GM19395 (cell line): ENCODE results near the gene ACIN1.
A peak's percentile ranks its signal among the peaks of the same experiment; 100 is the strongest.
"Not testable (repeated sequence)": the region's sequence is repeated elsewhere in the genome, so short reads cannot be mapped to it uniquely, and the experiment has no call there.

Experiments
- ATAC-seq: cut with Tn5 transposase; IDR thresholded peaks from one replicate; pipeline ENCODE4 v1.9.1; 2021; ENCODE audit warnings: mild to moderate bottlenecking, moderate library complexity; ENCODE audit not compliant: unreplicated experiment

The ACIN1 gene

DNA sequence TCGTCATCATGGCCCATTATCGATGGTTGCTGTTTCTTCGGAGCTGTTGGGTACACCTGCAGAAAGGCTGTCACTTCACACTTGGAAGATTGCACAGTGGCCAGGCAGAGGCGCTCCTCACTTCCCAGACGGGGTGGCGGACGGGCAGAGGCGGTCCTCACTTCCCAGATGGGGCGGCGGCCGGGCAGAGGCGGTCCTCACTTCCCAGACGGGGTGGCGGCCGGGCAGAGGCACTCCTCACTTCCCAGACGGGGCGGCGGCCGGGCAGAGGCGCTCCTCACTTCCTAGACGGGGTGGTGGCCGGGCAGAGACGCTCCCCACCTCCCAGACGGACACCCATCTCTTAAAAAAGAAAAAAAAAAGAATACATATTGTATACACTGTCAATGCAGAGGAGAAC lies 13.2 kb upstream of the ACIN1 start:
- not testable (repeated sequence) for ATAC-seq

DNA sequence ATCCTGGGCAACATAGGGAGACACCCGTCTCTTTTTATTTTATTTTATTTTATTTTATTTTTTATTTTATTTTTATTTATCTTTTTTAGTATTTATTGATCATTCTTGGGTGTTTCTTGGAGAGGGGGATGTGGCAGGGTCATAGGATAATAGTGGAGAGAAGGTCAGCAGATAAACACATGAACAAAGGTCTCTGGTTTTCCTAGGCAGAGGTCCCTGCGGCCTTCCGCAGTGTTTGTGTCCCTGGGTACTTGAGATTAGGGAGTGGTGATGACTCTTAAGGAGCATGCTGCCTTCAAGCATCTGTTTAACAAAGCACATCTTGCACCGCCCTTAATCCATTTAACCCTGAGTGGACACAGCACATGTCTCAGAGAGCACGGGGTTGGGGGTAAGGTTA lies 12.7 kb upstream of the ACIN1 start:
- ATAC-seq: not testable (repeated sequence)

DNA sequence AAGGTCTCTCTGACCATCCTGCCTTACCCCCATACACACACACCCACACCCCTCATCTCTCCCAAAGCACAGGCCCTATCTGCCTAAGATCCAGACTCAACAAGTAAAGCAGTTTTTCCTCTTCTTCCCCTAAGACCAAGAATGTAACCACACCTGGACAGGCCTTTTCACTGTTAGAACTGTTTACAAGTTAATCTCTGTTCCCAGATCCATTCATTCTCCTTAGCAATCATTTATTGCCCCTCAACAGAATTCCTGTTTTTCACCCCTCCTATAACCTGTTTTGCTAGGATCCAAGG lies 11.8 kb upstream of the ACIN1 start:
- ATAC-seq: no peak

DNA sequence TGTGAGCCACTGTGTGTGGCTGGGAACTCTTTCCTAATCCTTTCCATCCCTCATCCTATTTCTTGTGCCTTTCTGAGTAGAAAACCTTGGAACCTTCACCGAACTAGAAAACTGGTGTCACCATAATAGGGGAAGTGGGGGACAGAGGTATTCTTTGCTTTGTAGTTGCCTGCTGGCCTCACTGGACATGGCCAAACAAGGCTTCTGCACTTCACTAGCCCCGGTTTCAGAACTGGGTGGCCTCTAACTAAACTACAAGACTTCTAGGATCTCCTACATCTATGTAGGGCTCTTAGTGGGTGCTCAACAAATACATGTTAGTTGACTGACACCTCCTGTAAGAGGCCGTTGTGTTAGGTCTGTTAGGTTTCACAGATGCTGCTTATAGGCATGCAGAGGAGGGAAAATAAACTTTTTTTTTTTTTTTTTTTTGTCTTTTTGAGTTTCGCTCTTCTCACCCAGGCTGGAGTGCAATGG lies 10.4 kb upstream of the ACIN1 start:
- ATAC-seq: no peak

DNA sequence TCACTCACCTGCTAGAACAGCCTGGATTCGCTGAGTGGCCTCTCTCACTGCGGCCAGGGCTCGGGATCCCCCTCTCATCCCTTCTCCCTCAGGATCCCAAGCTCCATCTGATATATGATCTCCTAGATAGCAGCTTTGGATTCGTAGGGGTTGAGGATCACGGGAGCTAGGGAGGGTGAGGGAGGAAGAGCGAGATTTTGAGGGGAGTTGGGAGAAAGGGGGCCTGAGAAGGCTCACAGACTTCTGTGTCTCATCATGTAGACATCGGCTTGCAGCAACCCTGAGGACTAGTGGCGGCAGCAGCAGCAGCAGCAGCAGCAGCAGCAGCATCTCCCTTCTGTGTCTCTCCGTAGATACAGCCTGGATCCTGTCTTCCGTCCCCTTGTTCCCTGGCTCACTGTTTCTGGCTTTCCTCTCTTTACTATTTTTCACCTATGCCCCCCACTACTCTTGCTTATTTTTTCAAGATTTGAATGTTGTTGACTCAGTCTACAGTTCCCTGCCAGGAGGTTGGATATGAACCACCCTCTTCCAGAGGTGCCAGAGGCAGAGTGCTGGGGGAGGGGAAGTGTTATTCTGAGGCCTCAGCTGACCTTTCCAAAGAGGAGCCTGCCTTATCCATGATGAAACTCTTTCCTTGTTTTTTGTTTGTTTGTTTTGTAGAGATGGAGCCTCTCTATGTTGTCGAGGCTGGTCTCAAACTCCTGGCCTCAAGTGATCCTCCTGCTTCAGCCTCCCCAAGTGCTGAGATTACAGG lies 9.8 kb upstream of the ACIN1 start, which contains the start of gene CIROP:
Gene CIROP (minus strand): TSS at position 399 of the 757 bp plus-strand sequence. CDS start 69 bp downstream, at position 330.
- ATAC-seq: no peak

DNA sequence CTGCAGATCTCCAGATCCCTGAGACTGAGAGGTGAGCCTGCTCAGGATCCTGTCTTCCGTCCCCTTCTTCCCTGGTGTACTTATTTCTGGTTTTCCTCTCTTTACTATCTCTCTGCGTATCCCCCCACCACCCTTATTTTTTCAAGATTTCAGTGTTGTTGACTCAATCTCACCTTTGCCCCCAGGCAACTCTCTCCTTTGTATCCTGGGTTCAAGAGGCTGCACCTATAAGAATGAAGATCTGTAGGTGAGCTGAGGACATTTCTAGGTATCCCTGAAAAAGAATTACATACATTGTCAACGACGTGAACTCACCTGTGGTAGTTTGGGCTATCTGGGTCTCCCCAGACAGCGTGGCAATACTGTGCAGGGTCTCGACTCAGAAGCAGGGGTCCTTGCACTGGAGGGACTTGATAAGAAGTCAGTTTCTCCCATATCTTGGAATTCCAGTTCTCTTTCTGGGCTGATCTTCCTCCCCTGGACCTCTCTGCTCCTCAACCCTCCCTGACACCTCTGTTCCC lies 9.2 kb upstream of the ACIN1 start:
- ATAC-seq: no peak

DNA sequence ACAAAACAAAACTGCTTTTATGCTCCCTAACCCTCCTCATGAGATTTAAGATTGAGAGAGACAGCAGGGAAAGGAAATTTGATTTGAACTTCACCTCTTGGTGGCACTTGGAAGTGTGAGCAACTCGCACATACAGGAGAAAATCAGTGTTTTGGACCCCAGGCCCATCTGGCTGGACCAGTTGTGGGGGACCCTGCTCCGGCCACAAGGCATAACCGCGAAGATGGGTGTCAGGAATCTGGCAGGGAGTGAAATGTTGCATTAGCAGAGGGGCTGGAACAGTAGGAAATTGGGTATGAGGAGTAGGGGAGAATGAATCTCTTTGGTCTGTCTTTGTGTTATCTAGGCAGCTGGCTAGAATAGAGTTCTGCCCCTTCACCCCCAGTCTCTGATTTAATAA lies 8.6 kb upstream of the ACIN1 start:
- no peak for ATAC-seq

DNA sequence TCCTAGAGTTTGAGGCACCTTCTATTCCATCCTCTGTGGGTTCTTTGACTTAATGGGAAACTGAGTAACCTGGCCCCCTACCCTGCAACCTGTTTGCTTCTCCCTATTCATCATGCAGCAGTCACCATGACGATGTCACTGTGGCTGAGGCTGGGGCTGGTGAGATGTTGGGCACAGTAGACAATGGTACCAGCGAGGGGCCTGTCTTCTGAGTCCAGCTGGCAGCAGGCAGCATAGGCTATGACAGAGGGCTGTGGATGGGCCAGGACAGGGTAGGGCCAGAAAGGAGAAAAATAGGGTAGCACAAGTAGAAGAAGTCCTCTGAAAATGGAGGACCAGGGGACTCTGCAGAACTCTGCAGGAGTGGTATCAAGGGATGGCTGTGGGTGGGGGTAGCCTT lies 7.9 kb upstream of the ACIN1 start:
- ATAC-seq: no peak

DNA sequence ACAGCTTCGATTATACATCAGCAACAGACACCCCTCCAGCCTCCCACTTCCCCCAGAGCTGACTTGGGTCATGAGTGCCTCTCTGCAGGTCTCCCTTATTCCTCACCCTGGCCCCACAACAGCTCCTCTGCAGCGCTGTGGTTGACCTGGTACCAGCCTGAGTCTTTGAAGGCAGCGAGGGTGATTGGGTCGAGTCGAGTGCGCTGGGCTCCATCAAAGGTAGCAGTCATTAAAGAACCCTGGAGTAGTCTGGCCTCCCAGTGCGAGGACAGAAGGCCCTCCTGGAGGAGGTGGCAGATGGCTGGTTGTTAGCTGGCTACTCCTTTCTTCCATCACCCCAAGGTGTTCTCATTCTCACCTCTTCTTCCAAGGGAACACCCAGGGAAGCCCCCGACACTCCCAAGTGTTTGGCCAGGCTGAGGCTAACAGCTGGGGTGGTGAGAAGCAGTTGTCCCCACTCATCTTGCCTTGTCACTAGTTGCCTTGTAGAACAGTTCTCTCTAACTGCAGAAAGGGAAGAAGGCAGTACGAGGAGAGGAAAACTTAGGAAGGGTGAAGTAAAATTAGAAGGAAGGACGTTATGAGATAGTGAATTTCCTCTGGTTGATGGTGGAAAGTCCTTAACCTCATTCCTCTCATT lies 7.2 kb upstream of the ACIN1 start:
- no peak for ATAC-seq

DNA sequence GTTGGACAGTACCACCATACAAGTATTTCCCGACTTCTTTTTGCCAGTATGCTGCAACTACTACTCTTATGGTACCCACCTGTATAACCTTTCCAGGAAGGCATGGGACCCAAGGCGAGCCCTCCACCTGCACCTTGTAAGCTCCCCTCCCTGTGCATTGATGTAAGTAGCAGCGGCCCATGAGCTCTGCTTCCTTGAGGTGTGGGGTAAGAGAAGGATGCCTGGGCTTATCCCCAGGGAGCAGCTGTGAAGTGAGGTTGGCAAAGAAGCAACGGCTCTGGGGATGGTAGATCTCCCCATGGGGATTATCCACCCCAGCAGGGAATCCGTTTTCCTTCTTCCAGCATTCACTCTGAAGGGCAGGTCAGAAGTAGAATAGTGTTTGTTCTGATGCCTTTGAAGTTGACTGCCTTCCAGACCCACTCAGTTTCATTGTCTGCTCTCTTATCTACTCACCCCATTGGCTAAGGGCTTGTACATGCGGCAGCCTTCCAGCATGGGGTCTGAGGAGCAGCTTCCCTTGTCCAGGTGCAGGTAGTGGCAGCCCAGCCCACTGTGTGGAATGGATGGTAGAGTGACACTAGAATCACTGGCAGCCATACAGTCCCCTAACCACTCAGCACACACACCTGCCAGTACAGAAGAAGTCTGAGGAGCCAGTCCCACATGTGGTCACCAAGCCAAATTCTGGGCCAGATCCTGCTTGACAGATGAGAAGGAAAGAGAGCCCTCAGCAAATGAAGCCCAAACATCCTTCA lies 6.5 kb upstream of the ACIN1 start:
- no peak for ATAC-seq

DNA sequence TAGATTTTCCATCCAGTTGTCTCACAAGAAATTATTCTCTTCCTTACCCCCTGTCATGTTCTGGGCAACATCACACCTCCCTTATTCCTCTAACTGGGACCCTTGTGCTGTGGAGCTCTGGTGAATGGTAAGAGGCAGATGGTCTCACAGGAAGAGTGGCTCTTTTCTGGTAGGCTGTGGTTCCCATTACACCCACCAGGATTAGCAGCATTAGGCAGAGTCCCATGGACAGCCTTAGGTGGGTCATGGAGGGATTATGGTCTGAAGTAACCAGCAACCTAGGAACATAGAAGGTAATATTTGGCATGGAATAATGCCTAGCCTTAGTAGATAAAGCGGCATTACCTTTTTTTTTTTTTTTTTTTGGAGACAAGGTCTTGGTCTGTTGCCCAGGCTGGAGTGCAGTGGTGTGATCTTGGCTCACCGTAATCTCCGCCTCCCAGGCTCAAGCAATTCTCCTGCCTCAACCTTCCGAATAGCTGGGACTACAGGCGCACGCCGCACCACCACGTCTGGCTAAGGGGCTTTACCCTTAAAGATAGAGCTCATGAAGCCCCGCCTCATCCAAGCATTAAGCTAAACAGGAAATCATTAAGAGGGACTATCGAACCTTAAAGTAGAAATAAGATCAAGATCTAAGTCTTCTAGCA lies 4.4 kb upstream of the ACIN1 start:
- no peak for ATAC-seq

DNA sequence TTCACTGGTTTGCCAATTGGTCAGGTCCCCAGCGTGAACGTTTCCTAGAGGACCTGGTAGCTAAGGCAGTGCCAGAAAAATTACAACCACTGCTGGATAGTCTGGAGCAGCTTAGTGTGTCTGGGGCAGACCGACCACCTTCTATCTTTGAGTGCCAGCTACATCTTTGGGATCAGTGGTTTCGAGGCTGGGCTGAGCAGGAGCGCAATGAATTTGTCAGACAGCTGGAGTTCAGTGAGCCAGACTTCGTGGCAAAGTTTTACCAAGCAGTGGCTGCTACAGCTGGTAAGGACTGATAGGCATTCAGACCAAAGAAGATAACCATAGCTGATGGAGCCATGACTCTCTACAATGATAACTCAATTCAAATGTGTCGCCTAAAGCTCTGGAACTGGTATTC lies 2.9 kb upstream of the ACIN1 start:
- ATAC-seq: no peak

DNA sequence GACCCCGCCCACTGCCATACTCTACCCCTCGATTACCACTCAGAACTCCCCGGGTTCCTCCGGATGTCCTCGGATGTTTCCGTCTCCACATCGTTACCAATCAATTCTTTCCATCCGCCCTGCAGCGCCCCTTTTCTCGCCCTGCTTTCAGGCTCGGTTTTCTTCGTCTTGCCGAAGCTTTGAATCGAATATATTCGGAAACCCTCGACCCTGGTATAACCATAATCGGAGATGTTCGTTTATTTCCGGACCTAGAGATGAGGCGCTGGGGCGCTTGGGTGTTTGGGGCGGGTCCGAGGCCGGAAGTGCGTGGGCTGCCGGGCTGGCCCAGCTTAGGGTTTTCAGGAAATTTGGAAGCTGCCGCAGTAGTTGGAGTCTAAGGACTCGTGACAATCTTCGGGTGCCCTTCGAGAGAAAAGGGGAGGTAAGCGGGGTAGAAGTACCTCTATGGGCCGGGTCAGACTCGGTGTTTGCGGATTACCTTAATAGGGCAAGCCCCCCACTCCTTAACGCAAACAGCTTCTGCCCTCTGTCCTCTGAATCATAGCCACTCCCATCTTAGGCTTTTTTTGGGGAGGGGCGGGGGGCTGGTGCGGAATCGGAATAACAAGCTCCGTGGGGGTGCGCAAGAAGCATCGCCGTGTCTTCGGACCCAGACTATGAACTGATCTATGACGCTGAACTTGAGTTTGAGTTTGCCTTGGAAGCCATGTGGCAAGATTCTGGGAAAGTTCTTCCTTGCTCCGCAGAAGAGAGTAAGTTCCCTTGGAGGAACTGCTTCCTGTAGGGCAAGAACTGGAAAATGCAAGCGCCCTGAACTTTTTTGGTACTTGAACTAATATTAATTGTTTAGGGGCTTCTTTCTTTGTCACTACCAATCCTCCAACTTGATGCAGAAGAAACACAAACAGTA lies 516 bp upstream of the ACIN1 start, which contains the start of gene C14orf119:
Gene C14orf119 (plus strand): TSS at position 310 of the 913 bp plus-strand sequence. CDS start 2,154 bp downstream, outside the sequence.
- ATAC-seq: peak; percentile 95

DNA sequence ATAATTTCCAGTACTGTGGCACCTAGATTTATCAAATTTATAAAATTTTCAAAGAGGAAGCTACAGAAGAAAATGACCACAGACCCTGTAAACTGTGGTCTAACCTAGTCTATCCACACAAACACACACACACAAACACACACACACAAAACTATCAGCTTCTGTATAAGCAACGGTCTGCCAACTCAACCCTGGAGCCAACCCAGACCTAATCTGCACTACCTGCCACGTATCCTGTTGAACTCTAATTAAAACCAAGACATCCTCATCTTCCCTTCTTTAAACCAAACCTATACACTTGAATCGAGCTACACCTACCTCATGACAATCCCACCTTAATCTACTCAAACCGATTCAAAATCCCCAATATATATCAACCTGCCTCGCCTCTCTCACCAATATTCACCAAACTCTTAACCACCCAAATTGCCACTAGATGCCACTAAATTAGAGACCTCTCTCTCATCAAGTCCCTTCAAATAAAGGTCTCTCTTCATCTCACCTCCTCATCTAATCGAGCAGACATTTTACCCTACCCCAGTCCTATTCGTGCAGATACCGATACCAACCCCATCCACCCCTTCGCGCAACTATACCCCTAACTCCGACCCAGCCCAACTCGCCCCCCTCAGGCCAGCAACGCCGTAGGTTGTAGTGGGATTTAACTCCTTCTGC lies 808 bp downstream of the ACIN1 start:
- no peak for ATAC-seq

DNA sequence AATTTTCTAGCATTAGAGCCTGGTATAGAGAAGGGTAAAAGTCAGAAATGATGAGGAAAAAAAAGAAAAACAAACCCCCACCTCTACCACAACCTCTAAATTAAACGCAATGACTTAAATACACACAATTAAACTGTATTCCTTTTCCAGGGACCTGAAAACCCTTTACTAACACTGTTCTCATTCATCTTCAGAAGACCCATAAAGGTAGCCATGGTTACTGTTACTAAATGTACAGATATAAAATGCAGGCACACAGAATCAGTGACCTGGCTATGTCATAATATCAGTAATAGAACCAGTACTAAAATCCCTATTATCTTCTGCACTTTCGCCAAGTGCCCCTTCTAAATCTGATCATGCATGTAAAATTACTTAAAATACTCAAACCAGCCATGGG lies 1.4 kb downstream of the ACIN1 start:
- ATAC-seq: no peak

DNA sequence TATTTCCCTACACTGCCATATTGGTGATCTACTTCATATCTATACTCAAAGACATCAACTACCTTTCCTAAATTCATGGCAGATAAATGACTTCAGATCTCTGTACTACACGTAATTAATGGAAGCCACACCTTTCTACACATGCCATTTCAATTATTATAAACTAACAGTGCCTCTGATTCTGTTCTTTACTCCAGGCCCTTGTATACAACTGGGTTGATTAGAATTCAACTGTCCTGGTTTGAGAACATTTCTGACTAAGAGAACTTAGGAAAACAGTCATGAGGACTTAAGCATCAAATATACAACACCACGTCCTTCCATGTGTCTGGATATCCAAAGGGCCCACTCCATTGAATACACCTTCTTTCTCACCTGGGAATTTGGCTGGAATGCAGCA lies 1.8 kb downstream of the ACIN1 start:
- no peak for ATAC-seq

DNA sequence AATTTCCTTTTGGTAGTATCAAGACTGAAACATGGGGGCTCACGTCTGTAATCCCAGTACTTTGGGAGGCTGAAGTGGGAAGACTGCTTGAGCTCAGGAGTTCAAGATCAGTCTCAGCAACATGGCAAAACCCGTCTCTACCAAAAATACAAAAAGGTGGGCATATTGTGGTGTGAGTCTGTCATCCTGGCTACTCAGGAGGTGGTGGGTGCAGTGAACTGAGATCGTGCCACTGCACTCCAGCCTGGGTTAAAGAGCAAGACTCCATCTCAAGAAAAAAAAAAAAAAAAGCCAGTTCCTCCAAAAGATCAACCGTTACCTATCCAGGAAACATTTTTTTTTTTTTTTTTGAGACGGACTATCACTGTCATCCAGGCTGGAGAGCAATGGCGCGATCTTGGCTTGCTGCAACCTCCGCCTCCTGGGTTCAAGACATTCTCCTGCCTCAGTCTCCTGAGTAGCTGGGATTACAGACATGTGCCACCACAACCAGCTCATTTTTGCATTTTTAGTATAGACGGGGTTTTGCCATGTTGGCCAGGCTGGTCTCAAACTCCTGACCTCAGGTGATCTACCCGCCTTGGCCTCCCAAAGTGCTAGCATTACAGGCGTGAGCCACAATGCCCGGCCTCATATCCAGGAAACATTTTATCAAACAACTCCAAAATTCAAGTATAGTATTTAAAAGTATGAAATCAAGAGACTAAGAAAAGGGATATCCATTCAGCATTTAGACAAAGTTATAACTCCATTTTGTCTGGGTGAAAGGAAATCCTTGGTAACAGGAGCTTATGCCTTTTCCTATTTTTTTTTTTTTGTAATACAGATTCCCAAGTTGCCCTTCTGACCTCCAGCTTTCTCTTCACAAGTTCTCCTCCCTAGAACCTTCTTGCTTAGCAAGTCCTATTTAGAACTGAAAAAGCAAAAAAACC lies 3.4 kb downstream of the ACIN1 start:
- no peak for ATAC-seq

DNA sequence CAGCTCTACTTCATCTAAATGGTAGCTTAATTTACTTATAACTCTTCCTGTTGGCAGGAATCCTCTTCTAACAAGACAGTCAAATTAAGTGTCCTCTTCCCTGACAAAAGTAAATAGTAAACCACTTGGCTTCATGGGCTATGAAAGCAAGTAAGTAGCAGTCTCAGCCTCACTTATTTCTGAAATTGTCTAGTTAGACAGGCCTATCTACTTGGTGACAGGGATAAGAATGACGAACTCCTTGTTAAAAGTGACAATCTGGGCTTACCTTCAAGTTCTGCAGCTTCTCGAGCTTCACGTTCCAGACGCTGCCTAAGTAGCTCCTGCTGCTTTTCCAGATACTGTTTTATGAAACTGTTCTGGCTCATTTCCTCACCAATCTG lies 4.7 kb downstream of the ACIN1 start:
- no peak for ATAC-seq
